Measurements from ENCODE around the gene LKAAEAR1. TPM values are rescaled to one million over a fixed set of nuclear protein-coding genes. Genes with fewer than 3 reads are reported as not detected.
A peak's percentile ranks its signal among the peaks of the same experiment; 100 is the strongest.

LKAAEAR1 gene
- total RNA-seq, 6 donors from 2014 or later: 1.3 to 7.8 (median 4.9) TPM; not detected in 2

DNA sequence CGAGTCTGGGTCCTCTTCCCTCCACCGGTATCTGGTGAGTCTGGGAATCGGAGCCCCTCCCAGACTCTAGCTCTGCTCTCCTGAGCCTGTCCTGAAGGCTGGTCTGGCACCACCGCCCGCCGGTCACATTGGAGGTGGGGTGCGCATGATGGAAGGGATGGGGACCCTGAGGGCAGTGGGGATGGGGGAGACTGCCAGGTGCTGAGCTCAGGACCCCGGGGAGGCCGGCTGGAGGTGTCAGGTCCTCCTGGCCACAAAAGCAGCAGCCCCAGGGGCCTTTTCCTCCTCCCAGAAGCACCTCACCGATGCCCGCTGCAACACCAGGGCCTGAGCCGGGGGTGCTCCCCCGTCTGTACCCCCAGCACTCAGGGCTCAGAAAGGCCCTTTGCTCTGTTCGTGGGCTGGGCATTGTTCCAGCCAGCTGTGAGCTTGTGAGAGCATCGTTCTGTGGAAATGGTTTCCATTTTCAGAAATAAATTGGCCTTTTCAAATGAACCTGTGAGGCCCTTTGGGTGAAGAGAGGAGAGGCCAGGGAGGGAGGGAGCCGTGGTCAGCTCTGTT is 25.7 kb upstream of the LKAAEAR1 start:
- 68 to 77% methylated on average over 6 to 16 of the region's 16 CpGs for WGBS, 2 donors
- no peaks in the 10 kb centered on the region for H3K4me1 ChIP-seq
- no peaks in the 10 kb centered on the region for H3K36me3 ChIP-seq
- TF ChIP-seq POLR2A (IDR thresholded peaks at IDR 0.05) (no peak), CTCF (IDR thresholded peaks at IDR 0.05) (no peak), POLR2AphosphoS5 (IDR thresholded peaks at IDR 0.05) (no peak), EP300 (IDR thresholded peaks at IDR 0.05) (no peak)
- no peaks in the 10 kb centered on the region for H3K9me3 ChIP-seq
- H3K27me3 ChIP-seq: no peaks in the 10 kb centered on the region
- H3K27ac ChIP-seq: no peak overlapping the region
- no peak overlapping the region for H3K4me3 ChIP-seq
- ATAC-seq (ENCODE audit: low FRiP score in 2 of 2): no peak
- DNase-seq: peak in 1 of 2 donors; percentile 2

- WGBS, 2 donors: 78 to 83% methylated on average over 15 to 26 of the region's 26 CpGs
- Histone ChIP-seq H3K27ac (no peak overlapping the region), H3K27me3 (no peaks in the 10 kb centered on the region), H3K4me1 (no peaks in the 10 kb centered on the region), H3K36me3 (no peaks in the 10 kb centered on the region), H3K9me3 (no peaks in the 10 kb centered on the region), H3K4me3 (no peak overlapping the region)
- ATAC-seq (ENCODE audit: low FRiP score in 2 of 2): no peak
- TF ChIP-seq POLR2A (IDR thresholded peaks at IDR 0.05) (no peak), POLR2AphosphoS5 (IDR thresholded peaks at IDR 0.05) (no peak), EP300 (IDR thresholded peaks at IDR 0.05) (no peak), CTCF (IDR thresholded peaks at IDR 0.05) (no peak)
- peak in 1 of 2 donors; percentile 16 for DNase-seq
Observed at GRCh38 chr20:64108731-64109681, 24.8 kb upstream of the LKAAEAR1 start.

GRCh38 chr20:64107736-64108457 is 23.7 kb upstream of the LKAAEAR1 start:
- WGBS, 2 donors: 52 to 64% methylated on average over 17 of the region's 19 CpGs
- DNase-seq: peak in 1 of 2 donors; percentile 19

More at GRCh38 chr20:64107736-64108457, 23.7 kb upstream of the LKAAEAR1 start:
- Histone ChIP-seq H3K4me1 (no peaks in the 10 kb centered on the region), H3K27me3 (peaks cover 0 to 3% (median under 1%) of the 10 kb centered on the region in 4 donors), H3K36me3 (no peaks in the 10 kb centered on the region), H3K4me3 (no peak overlapping the region), H3K9me3 (no peaks in the 10 kb centered on the region), H3K27ac (no peak overlapping the region)
- ATAC-seq (ENCODE audit: low FRiP score in 2 of 2): no peak
- TF ChIP-seq CTCF (IDR thresholded peaks at IDR 0.05) (no peak), EP300 (IDR thresholded peaks at IDR 0.05) (no peak), POLR2A (IDR thresholded peaks at IDR 0.05) (no peak)
